HCT116 (cell line): ENCODE data around the gene YIPF2. TPM values are rescaled to one million over a fixed set of nuclear protein-coding genes. Genes with fewer than 3 reads are reported as not detected.

Experiments
- ATAC-seq: fragments of 200-7000 bp; cut with Tn5 transposase; 2 replicates; pipeline ENCODE4 v1.9.1; 2020; ENCODE audit warnings: mild to moderate bottlenecking, moderate library complexity
- BruUV-seq: library from RNA; stranded (reverse); fragments of 400-500 nt; replicated peaks from 2 replicates; lab custom pipeline; 2021; lab: Mats Ljungman, UMichigan
- CTCF ChIA-PET: fragments of 300-600 bp; sonication (Branson Sonifier 250); formaldehyde crosslinking; loops from one replicate; lab custom pipeline; 2021; ENCODE audit warnings: antibody characterized with exemption; lab: Charles Lee
- POLR2A ChIA-PET: fragments of 300-600, 350-600 bp; sonication (Branson Sonifier 250); formaldehyde crosslinking; loops from one replicate; lab custom pipeline; 2021; ENCODE audit warnings: antibody characterized with exemption; lab: Charles Lee
- RAD21 ChIA-PET, 2 experiments: fragments of 300-600 bp; sonication (Branson Sonifier 250); formaldehyde crosslinking; loops; one replicate each; lab custom pipeline; 2023; ENCODE audit warnings: low total read pairs in 2 of 2; ENCODE audit not compliant: uncharacterized antibody in 2 of 2, unreplicated experiment in 2 of 2, low non-redundant PET in 1 of 2; lab: Charles Lee
- DNase-seq: peaks from one replicate; pipeline ENCODE4 v3.0.0-alpha.2; 2010; ENCODE audit warnings: low read depth, low spot score
- H2AFZ ChIP-seq: fragments of 200-600 bp; shearing (Covaris generic), sonication (generic); 2 replicates; pipeline ENCODE4 v1.6.1; 2017; ENCODE audit warnings: low read depth, mixed run types, mixed read lengths, antibody characterized with exemption, low read length; ENCODE audit not compliant: poor library complexity, severe bottlenecking
- H3K27ac ChIP-seq: 2 replicates; pipeline ENCODE4 v1.5.1; 2012; ENCODE audit warnings: low read depth, low read length
- H3K27me3 ChIP-seq: fragments of 200-600 bp; sonication (generic); 2 replicates; pipeline ENCODE4 v1.6.1; 2016; ENCODE audit warnings: mixed run types, low read length, mixed read lengths; ENCODE audit not compliant: insufficient read depth
- H3K36me3 ChIP-seq, 2 experiments: fragments of 200-500 bp in 1 of 2; fragments of 200-600 bp in 1 of 2; sonication (Bioruptor generic) in 1 of 2; sonication (generic) in 1 of 2; 2 replicates each; pipeline versions ENCODE4 v1.5.1 to v1.6.1; 2014 to 2016; ENCODE audit warnings: low read length in 2 of 2, inconsistent platforms in 1 of 2, mixed read lengths in 1 of 2, mixed run types in 1 of 2; ENCODE audit not compliant: insufficient read depth in 2 of 2, control insufficient read depth in 1 of 2
- H3K4me1 ChIP-seq, 2 experiments: fragments of 200-600 bp in 1 of 2; sonication (generic) in 1 of 2; 2 replicates each; pipeline versions ENCODE4 v1.5.1 to v1.6.1; 2012 to 2017; ENCODE audit warnings: low read length in 2 of 2, inconsistent platforms in 1 of 2, mild to moderate bottlenecking in 1 of 2, mixed read lengths in 1 of 2, mixed run types in 1 of 2, moderate library complexity in 1 of 2; ENCODE audit not compliant: insufficient read depth in 2 of 2, control insufficient read depth in 1 of 2
- H3K4me2 ChIP-seq: fragments of 200-600 bp; sonication (generic); 2 replicates; pipeline ENCODE4 v1.6.1; 2017; ENCODE audit warnings: mixed run types, low read length, mixed read lengths
- H3K4me3 ChIP-seq, 2 experiments: fragments of 200-600 bp in 1 of 2; sonication (generic) in 1 of 2; replicated peaks in 1 of 2; 2 replicates each; pipeline ENCODE4 v1.5.1; 2011 to 2016; ENCODE audit warnings: low read length in 2 of 2, control low read depth in 1 of 2, low read depth in 1 of 2, mild to moderate bottlenecking in 1 of 2, mixed read lengths in 1 of 2, mixed run types in 1 of 2
- H3K79me2 ChIP-seq: fragments of 200-600 bp; sonication (generic); 2 replicates; pipeline ENCODE4 v1.6.1; 2017; ENCODE audit warnings: mild to moderate bottlenecking, mixed run types, low read length, moderate library complexity, mixed read lengths; ENCODE audit not compliant: insufficient read depth
- H3K9ac ChIP-seq: fragments of 200-600 bp; sonication (generic); 2 replicates; pipeline ENCODE4 v1.6.1; 2016; ENCODE audit warnings: low read length, mixed read lengths
- H3K9me2 ChIP-seq: fragments of 200-600 bp; sonication (generic), shearing (Covaris generic); 2 replicates; pipeline ENCODE4 v1.6.1; 2017; ENCODE audit warnings: mixed run types, mild to moderate bottlenecking, moderate library complexity; ENCODE audit not compliant: insufficient read depth
- H3K9me3 ChIP-seq, 2 experiments: fragments of 200-500 bp in 1 of 2; fragments of 200-600 bp in 1 of 2; sonication (Bioruptor generic) in 1 of 2; sonication (generic) in 1 of 2; 2 replicates each; pipeline ENCODE4 v1.6.1; 2014 to 2017; ENCODE audit warnings: low read length in 2 of 2, mixed read lengths in 2 of 2, inconsistent platforms in 1 of 2, low read depth in 1 of 2, mild to moderate bottlenecking in 1 of 2, mixed run types in 1 of 2, moderate library complexity in 1 of 2; ENCODE audit not compliant: control insufficient read depth in 1 of 2, insufficient read depth in 1 of 2
- H4K20me1 ChIP-seq: fragments of 200-600 bp; sonication (generic), shearing (Covaris generic); 2 replicates; pipeline ENCODE4 v1.6.1; 2017; ENCODE audit warnings: mixed run types, mild to moderate bottlenecking, moderate library complexity; ENCODE audit not compliant: insufficient read depth
- ATF3 ChIP-seq: IDR thresholded peaks from 2 replicates; pipeline ENCODE4 v1.6.1; 2012
- CBX3 ChIP-seq: IDR thresholded peaks from 2 replicates; pipeline ENCODE4 v1.6.1; 2012; ENCODE audit warnings: low read depth
- CEBPB ChIP-seq: IDR thresholded peaks from 2 replicates; pipeline ENCODE4 v1.6.1; 2012; ENCODE audit warnings: low read depth
- ELF1 ChIP-seq: IDR thresholded peaks from 2 replicates; pipeline ENCODE4 v1.6.1; 2012; ENCODE audit warnings: low read depth, borderline replicate concordance
- EZH2 ChIP-seq: fragments of 200-600 bp; sonication (generic); IDR thresholded peaks from 2 replicates; pipeline ENCODE4 v1.6.1; 2017; ENCODE audit warnings: antibody characterized with exemption, mixed run types
- EZH2phosphoT487 ChIP-seq: fragments of 200-600 bp; IDR thresholded peaks from 2 replicates; pipeline ENCODE4 v1.6.1; 2018; ENCODE audit warnings: antibody characterized with exemption, borderline replicate concordance
- JUND ChIP-seq: IDR thresholded peaks from 2 replicates; pipeline ENCODE4 v1.6.1; 2012
- POLR2AphosphoS5 ChIP-seq: IDR thresholded peaks from 2 replicates; pipeline ENCODE4 v1.6.1; 2011; ENCODE audit warnings: mild to moderate bottlenecking, low read depth, low read length, moderate library complexity
- RAD21 ChIP-seq: IDR thresholded peaks from 2 replicates; pipeline ENCODE4 v1.6.1; 2012; ENCODE audit warnings: low read depth, mild to moderate bottlenecking
- SIN3A ChIP-seq: IDR thresholded peaks from 2 replicates; pipeline ENCODE4 v1.6.1; 2012; ENCODE audit warnings: low read depth
- SP1 ChIP-seq: IDR thresholded peaks from 2 replicates; pipeline ENCODE4 v1.6.1; 2012; ENCODE audit warnings: low read depth
- SRF ChIP-seq: IDR thresholded peaks from 2 replicates; pipeline ENCODE4 v1.6.1; 2012; ENCODE audit warnings: low read depth
- YY1 ChIP-seq: IDR thresholded peaks from 2 replicates; pipeline ENCODE4 v1.6.1; 2011; ENCODE audit warnings: low read length, low read depth, moderate library complexity, mild to moderate bottlenecking; ENCODE audit not compliant: insufficient replicate concordance; ENCODE audit errors: extremely low read depth
- ZBTB33 ChIP-seq: IDR thresholded peaks from 2 replicates; pipeline ENCODE4 v1.6.1; 2011; ENCODE audit warnings: mild to moderate bottlenecking, low read length, moderate library complexity; ENCODE audit not compliant: insufficient replicate concordance; ENCODE audit errors: extremely low read depth
- ZFX ChIP-seq: fragments of 450-650 bp; IDR thresholded peaks from 2 replicates; pipeline ENCODE4 v1.6.1; 2017
- ZNF274 ChIP-seq: fragments of 200-500 bp; sonication (Bioruptor generic); IDR thresholded peaks from 2 replicates; pipeline ENCODE4 v1.6.1; 2014; ENCODE audit warnings: mild to moderate bottlenecking, low read depth, low read length, inconsistent platforms
- intact Hi-C: fragments of 100-400 bp; cut with micrococcal nuclease; formaldehyde crosslinking; loops from 2 replicates; pipeline ENCODE4 v1.10.0; 2022
- total RNA-seq: library from RNA; stranded (reverse); gene quantifications from one replicate; pipeline ENCODE4 v1.2.1, GENCODE V29; 2021; ENCODE audit not compliant: unreplicated experiment

Gene YIPF2
- total RNA-seq, 1 experiment from 2014 or later, result 44.7 TPM

GRCh38 chr19:10971107-10971726 is 42.8 kb upstream of the YIPF2 start:
- RAD21 ChIA-PET, result no interaction called here

More at GRCh38 chr19:10971107-10971726, 42.8 kb upstream of the YIPF2 start:
- no peak for TF ChIP-seq ATF3
- no peak for TF ChIP-seq ELF1
- TF ChIP-seq RAD21, result no peak
- no peak for TF ChIP-seq CEBPB
- TF ChIP-seq SIN3A, result no peak
- no peak for TF ChIP-seq EZH2
- TF ChIP-seq ZFX, result no peak
- TF ChIP-seq CBX3, result no peak
- no peak for TF ChIP-seq JUND
- no peak for TF ChIP-seq SRF
- no peak for TF ChIP-seq YY1
- no peak for TF ChIP-seq ZBTB33
- TF ChIP-seq SP1, result no peak
- no peak for TF ChIP-seq ZNF274
- TF ChIP-seq POLR2AphosphoS5, result no peak
- TF ChIP-seq EZH2phosphoT487, result no peak
- CTCF ChIA-PET, result no interaction called here
- POLR2A ChIA-PET, result no interaction called here
- no TSS peak for BruUV-seq
- intact Hi-C loops, result no loop called here
- no peaks in the 10 kb centered on the region for H3K27me3 ChIP-seq
- DNase-seq, result no peak
- H3K9me3 ChIP-seq, result no peaks in the 10 kb centered on the region
- H3K4me3 ChIP-seq, result no peak overlapping the region
- H3K27ac ChIP-seq, result no peak overlapping the region
- no peaks in the 10 kb centered on the region for H3K9me2 ChIP-seq
- H3K36me3 ChIP-seq, result 0 out of 4 replicates have a peak, but pooled peaks cover 0 to 4% of the 10 kb centered on the region in 2 experiments
- no peak for ATAC-seq
- no peak overlapping the region for H2AFZ ChIP-seq
- no peak overlapping the region for H3K9ac ChIP-seq
- peaks cover 95% of the 10 kb centered on the region for H3K79me2 ChIP-seq
- H3K4me2 ChIP-seq, result no peak overlapping the region
- H4K20me1 ChIP-seq, result peaks cover 4% of the 10 kb centered on the region; the same call in 1 of the 2 replicates
- H3K4me1 ChIP-seq, result peaks cover 20 to 27% of the 10 kb centered on the region in 2 experiments
